ENCODE data around the gene WNT5B.
"Not testable (repeated sequence)": the region's sequence is repeated elsewhere in the genome, so short reads cannot be mapped to it uniquely, and the experiment has no call there.

The WNT5B gene

GRCh38 chr12:1602706-1603105, 26.3 kb upstream of the WNT5B start:
- DNase-seq, result not testable (repeated sequence)

DNA sequence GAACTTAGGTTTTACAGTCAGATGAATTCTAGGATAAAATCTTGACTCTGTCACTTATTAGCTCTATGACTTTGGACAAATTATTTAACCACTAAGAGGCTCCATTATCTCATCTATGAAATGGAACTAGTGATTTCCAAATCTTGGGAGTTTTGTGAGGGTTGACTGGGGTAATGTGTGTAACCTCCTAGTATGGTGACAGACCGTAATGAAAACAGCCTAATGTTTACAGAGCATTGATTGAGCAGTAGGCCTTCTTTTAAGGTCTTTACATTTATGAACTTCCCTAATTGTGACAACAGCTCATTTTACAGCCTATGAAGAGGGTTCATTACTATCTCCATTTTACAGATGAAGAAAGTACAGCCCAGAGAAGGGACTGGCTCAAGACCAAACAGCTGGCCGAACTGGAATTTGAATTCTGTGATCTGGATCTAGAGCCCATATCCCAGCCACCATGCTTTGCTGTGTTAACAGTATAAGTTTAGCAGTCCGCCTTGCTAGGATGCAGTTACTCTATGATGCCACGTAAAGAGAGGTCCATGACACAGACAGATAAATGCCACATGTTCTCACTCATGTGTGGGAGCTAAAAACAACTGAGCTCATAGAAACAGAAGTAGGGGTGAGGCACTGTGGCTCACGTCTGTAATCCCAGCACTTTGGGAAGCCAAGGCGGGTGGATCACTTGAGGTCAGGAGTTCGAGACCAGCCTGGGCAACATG, 25.6 kb upstream of the WNT5B start:
- no peak for DNase-seq

- DNase-seq, result no peak
Observed at GRCh38 chr12:1604464-1604863, 24.6 kb upstream of the WNT5B start.

DNA sequence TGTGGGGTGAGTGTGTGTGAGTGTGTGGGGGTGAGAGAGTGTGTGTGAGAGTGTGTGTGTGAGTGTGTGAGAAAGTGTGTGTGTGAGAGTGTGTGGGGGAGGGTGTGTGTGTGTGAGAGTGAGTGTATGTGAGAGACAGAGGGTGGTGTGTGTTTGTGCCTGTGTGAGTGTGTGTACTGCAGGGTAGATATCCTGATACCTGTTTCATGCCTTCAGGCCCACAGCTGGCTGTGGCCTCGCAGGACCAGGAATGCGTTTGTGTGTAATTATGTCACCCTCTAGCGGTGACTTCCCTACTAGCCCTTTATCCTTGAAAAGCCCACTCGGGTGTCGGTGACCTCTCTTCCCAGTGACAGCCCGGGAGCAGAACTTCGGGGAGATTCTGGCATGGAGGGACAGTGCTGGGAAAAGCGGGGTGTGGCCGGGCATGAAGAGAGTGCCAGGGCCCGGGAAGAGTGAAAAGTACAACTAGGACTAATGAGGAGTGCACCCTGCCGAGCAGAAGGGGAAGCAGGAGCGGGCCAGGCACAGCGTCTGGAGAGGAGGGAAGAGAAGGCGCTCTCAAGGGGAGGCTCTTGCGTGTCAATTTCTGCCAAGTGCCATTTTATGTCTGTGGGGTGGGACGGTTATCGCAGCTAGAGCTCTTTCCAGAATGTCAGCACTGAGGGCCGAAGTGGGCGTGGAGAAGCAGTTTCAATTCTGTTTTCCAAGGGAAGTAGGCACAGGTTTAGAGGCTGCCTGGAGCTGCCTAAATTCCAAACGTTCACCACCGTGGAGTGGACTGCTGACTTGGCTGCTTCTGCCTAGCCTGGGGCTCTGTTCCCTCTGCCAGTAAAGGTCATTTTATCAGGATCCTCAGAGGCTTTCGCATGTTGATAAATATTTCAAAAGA, 23.7 kb upstream of the WNT5B start:
- peak; percentile 34 for DNase-seq

DNA sequence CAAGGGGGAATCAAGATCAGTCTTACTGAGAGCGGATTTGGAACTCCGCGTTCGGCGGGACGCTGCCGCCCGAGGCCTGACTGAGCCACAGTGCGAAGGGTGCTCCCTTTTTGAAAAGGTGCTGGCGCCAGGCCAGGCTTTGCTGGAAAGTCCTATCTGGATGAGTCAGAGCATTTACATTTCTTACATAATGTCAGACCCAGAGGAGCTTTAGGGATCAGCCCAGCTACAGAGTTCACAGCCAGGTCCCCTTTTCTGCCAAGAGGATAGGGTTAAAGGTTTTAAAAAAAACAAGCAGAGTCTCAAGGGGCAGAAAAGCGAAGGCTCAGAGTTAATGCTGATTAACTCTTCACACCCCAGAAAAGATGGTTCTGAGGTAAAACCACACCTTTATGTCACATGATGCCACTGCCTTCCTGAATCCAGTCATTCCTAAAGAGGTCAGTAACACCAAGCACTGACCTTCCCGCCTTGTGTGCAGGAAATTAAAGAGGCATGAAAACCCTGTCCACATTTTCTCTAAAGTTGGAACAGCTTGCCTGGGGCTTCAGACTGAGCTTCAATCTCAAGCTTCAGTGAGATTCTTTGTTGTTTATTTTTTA, 22.9 kb upstream of the WNT5B start:
- DNase-seq, result peak; percentile 31

- DNase-seq, result no peak
Observed at GRCh38 chr12:1607940-1608712, 20.9 kb upstream of the WNT5B start.

DNA sequence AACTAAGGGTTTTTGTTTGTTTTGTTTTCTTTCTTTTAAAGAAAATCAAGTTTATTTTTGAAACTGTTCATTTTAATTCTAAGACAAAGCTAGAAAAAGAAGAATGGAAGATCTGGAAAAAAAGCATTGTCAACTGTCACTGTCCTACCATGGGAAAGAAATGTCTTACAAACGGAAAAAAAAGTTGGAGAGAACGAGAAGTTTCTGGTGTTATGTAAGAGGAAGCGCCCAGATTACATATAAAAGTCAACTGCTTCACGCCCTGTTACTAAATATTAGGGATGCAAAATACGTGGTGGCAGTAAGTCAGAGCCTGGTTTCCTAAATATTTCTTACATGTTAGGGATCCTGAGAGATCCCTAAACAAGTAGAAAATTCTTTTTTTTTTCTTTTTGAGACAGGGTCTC, 20.3 kb upstream of the WNT5B start:
- no peak for DNase-seq

- no peak for DNase-seq
Observed at GRCh38 chr12:1610072-1610643, 18.9 kb upstream of the WNT5B start.

DNA sequence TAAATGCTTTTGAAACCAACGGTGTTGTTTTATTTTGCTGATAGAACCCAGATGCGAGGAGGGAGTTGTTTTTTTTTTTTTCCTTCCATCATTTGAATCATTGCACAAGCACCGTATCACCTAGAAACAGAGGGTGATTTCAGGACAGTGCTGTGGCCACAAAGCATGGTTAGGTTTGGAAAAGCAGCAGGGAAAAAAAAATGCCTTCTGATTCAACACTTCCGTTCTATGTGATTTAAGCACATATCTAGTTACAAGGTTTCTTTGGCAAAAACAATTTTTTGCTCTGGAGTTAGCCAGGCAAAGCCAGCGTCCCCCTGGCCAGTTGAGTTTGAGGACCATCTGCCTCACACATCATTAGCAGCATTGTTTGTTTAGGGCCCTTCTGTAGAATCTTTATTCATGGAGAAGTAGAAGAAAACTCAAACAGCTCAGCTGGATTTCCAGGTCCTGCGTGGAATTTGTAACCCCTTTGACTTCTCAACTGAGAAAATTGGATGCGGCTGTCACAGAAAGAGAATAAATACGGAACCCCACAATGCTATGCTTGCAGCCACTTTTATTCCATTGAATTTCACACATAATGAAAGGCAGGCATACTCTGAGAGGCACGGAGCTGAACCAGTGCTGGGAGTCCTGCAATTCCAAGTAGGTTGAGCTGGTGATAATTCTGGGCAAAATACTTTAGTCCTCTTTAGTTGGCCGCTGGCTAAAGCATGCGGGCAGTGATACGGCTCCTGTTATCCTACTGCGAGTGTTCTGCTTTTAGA, 17.0 kb upstream of the WNT5B start:
- no peak for DNase-seq

DNA sequence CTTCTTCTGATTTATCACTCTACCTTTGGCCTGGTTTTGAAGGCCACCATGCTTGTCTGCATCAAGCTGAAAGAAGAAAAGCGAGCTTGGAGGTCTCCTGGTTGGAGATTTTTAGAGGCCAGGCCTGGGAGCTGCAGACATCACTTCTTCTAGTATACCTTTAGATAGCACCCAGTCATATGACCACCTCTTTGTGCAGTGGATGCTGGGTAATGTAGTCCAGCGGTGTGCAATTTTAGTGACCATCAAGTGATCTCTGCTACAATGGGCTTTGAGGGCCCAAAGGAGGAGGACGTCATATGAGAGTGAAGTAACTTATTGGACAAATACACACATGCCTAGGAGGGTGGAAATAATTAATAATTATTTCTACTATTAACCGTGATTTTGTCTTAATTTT, 15.2 kb upstream of the WNT5B start:
- DNase-seq, result no peak

DNA sequence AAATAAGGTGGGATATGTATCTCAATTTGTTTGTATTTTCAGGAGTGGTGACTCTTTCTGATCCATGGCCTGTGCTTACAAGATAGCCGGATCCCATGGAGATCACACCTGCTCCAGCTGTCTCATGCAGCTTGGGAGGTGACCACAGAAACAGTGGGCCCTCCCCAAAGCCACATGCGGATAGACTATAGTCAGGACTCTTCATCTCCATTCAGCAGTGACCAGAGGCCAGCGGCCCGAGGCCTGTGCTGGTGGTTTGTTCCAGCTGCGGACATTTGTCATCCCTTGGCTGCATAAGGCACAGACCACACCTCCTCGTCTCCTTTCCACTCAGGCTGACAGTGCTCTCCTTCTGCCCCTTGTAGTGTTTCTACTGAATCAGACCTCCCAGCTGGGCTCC, 14.7 kb upstream of the WNT5B start:
- DNase-seq, result no peak

DNA sequence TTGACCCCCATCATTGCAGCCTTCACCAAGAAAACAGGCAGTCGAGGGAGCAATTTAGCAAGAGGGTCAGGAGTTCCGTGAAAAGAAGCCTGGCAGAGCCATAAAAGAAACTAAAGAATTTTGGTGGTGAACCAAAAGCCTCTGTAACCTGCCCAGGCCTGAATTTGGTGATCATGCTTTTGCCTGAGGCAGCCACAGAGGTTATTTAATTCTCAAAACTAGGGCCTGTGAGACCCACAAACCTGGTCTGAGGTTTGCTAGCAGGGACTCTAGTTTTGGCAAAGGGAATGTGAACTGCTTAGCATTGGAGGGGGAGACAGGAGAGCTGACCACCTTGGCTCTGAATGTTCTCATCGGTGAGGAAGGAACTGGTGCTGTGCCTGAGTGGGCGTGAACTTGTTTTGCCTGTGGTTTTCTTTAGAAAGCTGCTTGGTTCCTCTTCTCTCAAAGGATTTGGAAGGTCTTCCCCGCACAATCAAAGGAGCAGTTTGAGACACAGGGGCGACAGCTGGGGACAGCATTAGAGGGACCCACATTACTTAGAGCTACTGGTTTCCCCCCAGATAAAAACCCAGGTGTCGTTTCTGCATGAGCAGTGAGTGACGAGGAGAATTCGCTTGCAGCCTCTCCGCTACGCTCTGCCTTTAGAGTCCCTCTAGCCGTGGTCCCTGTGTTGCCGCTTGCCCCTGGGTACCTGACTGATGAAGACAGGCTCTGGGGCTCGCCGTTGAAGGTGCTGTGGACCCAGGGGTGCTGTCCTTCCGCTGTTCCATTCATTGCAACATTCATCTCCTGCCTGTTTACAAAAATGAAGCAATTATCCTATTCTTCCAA, 12.6 kb upstream of the WNT5B start:
- DNase-seq, result no peak

DNA sequence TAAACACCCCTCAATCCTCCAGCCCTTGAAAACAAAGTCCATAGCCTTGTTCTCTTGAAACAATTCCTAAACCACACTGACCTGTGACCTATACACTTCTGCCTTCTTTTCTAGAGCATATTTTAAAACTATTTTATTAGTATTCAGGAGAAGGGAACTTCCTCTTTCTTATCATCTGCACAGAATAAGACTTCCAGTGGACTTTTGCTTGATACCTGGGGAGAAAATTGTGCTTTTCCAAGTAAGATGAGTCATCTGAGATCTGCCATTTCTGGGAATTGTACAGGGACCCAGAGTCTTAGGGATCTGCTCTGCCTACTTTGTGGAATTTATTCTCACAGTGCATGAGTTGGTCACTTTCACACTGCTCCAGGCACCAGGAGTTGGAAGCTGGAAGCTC, 10.5 kb upstream of the WNT5B start:
- no peak for DNase-seq

DNA sequence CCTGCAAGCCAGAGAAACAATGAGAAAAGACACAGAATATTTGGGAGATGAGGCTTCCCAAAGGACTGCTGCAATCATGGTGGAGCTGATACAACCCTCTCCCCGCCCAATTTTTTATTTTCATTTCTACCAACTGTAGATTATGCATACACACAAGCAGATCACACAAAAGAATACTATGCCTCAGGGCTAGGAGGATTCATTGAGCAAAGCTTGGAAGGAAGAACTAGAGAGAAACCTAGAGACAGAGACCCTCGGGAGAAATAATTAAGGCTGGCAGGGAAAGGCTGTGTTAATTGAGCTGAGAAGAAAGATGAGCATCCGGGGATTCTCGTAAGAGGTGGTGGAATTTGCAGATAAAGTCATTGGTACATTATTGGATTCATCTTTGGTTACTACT, 9.9 kb upstream of the WNT5B start:
- no peak for DNase-seq

DNA sequence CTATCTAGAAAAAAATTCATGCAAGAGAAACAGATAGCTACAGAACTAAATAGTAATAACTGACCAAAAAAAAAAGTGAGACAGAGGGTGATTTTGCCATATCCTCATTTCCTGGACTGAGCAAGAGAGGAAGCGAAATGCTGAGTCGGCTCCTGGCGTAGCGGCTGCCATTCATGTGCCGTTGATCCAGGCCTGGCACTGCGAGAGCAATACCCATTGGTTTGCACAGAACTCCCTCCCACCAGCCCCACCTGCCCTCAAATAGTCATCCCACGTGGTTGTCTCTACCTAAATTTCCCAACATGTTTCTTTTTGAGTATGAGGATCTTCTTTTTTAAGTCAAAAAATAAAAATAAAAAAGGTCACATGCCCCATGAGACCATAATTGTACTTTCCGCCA, 9.4 kb upstream of the WNT5B start:
- no peak for DNase-seq

GRCh38 chr12:1620092-1620491, 8.9 kb upstream of the WNT5B start:
- DNase-seq, result no peak

GRCh38 chr12:1622406-1622805, 6.6 kb upstream of the WNT5B start:
- DNase-seq, result no peak

GRCh38 chr12:1629338-1630132, 504 bp downstream of the WNT5B start:
- no peak for DNase-seq

DNA sequence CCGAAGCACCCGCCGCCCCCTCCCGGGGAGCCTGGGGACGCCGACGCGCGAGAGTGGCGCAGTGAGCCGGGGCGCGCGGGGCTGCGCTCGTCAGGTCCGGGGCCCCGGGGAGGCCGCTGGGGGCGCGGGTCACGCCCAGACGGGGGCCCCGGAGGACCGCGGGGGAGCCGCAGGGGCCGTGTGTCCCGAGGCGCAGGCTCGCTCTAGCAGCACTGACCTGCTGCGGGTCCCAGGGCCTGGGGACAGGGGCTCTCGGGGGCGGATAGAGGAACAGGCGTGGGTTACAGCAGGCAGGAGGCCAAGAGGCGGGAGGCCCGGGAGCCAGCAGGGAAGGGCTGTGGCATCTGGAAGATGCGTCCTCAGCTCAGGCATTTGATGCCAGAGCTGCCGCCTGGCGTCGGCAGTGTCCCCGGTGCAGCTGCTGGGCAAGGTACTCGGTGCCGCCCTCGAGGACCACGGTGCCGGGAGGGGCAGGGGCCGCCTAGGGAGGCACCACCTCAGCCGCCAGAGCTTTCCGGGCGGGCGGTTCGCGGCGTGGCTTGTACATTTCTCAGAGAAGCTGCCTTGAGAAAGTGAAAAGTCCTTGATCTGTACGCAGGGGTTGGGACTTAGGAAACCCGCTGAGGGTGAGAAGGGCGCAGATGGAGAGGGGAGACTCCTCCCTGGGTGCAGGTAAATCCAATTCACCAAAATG, 1.2 kb downstream of the WNT5B start:
- DNase-seq, result no peak
